Thyroid gland (tissue), 4 donors: Measurements from ENCODE around the gene SIRT2. TPM values are rescaled to one million over a fixed set of nuclear protein-coding genes. Genes with fewer than 3 reads are reported as not detected.

Experiments used
- DNase-seq, 2 donors: peaks; one replicate each; pipeline ENCODE4 v3.0.0-alpha.2; 2019
- H3K27ac ChIP-seq, 3 donors: fragments of 200-600 bp; sonication (generic); 1 replicate in 2 of 3; 2 replicates in 1 of 3; pipeline ENCODE4 v1.5.1; 2016 to 2019; ENCODE audit warnings: mild to moderate bottlenecking in 1 of 3, moderate library complexity in 1 of 3
- H3K27me3 ChIP-seq: fragments of 200-600 bp; sonication (generic); one replicate; pipeline ENCODE4 v1.5.1; 2019
- H3K36me3 ChIP-seq, 2 donors: fragments of 200-600 bp; sonication (generic); one replicate each; pipeline ENCODE4 v1.5.1; 2016 to 2019
- H3K4me1 ChIP-seq, 2 donors: fragments of 200-600 bp; sonication (generic); one replicate each; pipeline ENCODE4 v1.5.1; 2017 to 2019
- H3K4me3 ChIP-seq, 3 donors: fragments of 200-600 bp; sonication (generic); replicated peaks in 1 of 3; 1 replicate in 2 of 3; 2 replicates in 1 of 3; pipeline ENCODE4 v1.5.1; 2016; ENCODE audit warnings: mild to moderate bottlenecking in 1 of 3
- H3K9me3 ChIP-seq: fragments of 200-600 bp; sonication (generic); one replicate; pipeline ENCODE4 v1.5.1; 2017
- POLR2A ChIP-seq, 2 donors: fragments of 450-650 bp; IDR thresholded peaks; one replicate each; pipeline ENCODE4 v1.6.1; 2017; ENCODE audit warnings: antibody characterized with exemption in 2 of 2, mild to moderate bottlenecking in 2 of 2, moderate library complexity in 1 of 2
- WGBS, 2 donors: methylation state at CpG; one replicate each; pipeline ENCODE4 v1.1.5; 2017; 5-methylcytosine and 5-hydroxymethylcytosine counted together
- intact Hi-C: fragments of 100-400 bp; cut with DNase I; formaldehyde crosslinking; loops from one replicate; pipeline ENCODE4 v1.15.1; 2023
- total RNA-seq, 4 donors: library from RNA; depleted of rRNA; stranded (reverse); fragments of >200 nt; gene quantifications; one replicate each; pipeline ENCODE4 v1.2.3, GENCODE V29; 2016
- TF ChIP-seq, protein P1 (sequence below), 6 experiments: fragments of 200-600 bp in 3 of 6; fragments of 450-650 bp in 3 of 6; sonication (generic) in 3 of 6; IDR thresholded peaks; one replicate each; pipeline ENCODE4 v1.5.1; 2016 to 2019; ENCODE audit warnings: antibody characterized with exemption in 6 of 6, mild to moderate bottlenecking in 2 of 6, inconsistent platforms in 1 of 6, moderate library complexity in 1 of 6

The SIRT2 gene
- total RNA-seq, 4 donors from 2014 or later = 69.6 to 107 (median 90.7) TPM

- Histone ChIP-seq H3K27ac (peak within 1 kb of the TSS; percentile 99 to 100 (median 100)), H3K27me3 (no peaks in the 10 kb centered on the region), H3K9me3 (no peaks in the 10 kb centered on the region), H3K4me1 (peaks cover 26 to 27% of the 10 kb centered on the region in 2 donors), H3K36me3 (peaks cover 26 to 29% of the 10 kb centered on the region in 2 donors), H3K4me3 (peak within 1 kb of the TSS; percentile 62 to 97 (median 93))
- intact Hi-C loops = loop anchor here (5.0 kb wide), 1 partner anchor 47 kb away; the partner anchor contains the start of genes NFKBIB and SIRT2
- DNase-seq = no peak
- peak; percentile 92 to 96 for TF ChIP-seq POLR2A (IDR thresholded peaks at IDR 0.05)
- TF ChIP-seq, protein P1, sequence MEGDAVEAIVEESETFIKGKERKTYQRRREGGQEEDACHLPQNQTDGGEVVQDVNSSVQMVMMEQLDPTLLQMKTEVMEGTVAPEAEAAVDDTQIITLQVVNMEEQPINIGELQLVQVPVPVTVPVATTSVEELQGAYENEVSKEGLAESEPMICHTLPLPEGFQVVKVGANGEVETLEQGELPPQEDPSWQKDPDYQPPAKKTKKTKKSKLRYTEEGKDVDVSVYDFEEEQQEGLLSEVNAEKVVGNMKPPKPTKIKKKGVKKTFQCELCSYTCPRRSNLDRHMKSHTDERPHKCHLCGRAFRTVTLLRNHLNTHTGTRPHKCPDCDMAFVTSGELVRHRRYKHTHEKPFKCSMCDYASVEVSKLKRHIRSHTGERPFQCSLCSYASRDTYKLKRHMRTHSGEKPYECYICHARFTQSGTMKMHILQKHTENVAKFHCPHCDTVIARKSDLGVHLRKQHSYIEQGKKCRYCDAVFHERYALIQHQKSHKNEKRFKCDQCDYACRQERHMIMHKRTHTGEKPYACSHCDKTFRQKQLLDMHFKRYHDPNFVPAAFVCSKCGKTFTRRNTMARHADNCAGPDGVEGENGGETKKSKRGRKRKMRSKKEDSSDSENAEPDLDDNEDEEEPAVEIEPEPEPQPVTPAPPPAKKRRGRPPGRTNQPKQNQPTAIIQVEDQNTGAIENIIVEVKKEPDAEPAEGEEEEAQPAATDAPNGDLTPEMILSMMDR (IDR thresholded peaks at IDR 0.05) = peak in 3 of 6 experiments; percentile 11 to 48 (median 34)
- WGBS, 2 donors = 0% methylated on average over 17 to 23 of the region's 50 CpGs
Observed at GRCh38 chr19:38849860-38850435, 49.5 kb downstream of the SIRT2 start, which contains the start of gene HNRNPL. HNRNPL (minus strand) TSS chr19:38849986; CDS start chr19:38849966, 20 bp downstream.

DNA sequence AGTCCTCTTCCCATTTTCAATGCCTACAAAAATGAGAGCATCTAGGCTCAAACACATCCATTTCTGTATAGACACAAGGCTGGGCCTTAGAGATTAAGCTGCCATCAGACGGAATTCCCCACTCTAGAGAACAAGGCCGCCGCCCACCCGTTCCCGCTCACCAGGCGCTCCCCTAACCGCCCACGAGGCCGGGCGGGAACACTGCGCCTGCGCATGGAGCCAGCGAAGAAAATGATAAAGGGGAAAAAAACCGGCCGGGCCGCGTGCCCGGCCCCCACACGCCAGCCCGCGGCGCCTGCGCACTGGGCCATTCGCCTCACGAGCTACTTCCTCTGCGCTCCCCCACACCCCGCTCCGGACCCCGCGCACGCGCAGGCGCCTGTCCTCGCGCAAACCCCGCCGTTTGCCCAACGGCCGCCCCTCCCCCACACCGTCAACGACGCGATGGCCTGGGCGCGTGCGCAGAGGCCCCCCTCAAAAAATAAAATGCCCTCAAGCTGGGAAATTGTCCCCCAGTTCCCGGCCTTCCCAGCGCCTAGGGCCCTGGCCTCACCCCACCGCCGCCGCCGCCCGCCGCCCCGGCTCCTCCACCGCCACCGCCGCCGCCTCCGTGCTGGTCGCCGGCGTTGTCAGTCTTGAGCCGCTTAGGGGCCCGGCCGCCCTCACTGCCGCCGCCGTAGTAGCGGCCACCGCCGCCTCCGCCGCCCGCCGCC lies 50.1 kb downstream of the SIRT2 start:
- 0% methylated on average over 10 to 11 of the region's 76 CpGs for WGBS, 2 donors

DNA sequence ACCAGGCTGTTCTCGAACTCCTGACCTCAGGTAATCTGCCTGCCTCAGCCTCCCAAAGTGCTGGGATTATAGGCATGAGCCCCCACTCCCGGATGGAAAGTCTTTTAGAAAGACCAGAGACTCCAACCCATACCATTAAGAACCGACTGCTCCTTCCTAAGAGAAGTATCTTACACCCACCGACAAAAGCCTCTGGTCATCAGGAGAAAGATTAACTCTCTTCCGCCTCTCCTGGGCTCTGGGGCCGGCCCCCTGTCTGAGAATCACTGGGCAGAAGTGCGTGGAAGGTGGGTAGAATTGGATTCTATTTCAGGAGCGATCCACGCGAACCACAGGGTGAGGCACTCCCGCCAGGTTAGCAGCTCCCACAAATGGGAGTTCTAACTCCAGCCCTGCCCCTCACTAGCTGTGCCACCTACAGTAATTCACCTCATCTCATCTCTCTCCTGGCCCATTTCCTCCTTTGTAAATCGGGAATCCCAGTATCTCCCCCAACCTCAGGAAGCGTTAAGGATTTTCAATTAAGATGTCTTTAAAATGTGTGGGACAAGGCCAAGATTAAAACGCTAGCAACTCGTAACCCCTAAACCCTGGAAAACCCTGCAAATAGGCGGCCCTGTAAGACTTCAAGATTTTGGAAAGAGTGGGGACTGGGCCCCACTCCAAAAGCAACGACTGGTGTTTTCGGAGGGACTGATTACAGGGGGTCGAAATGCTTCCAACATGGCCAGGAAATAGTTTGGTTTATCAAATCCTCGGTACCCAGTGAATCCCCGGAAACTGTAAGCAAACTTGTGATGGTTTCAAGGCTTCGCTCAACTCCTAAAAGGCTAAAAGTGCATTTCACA lies 50.9 kb downstream of the SIRT2 start:
- DNase-seq = no peak
- H3K27ac ChIP-seq = peak overlapping the region; percentile 31 to 99 (median 51)
- H3K4me1 ChIP-seq = peaks cover 23 to 26% of the 10 kb centered on the region in 2 donors
- TF ChIP-seq POLR2A (IDR thresholded peaks at IDR 0.05) = no peak
- TF ChIP-seq, protein P1 (IDR thresholded peaks at IDR 0.05) = no peak
- no peaks in the 10 kb centered on the region for H3K27me3 ChIP-seq
- no peaks in the 10 kb centered on the region for H3K9me3 ChIP-seq
- H3K36me3 ChIP-seq = peaks cover 40 to 43% of the 10 kb centered on the region in 2 donors
- intact Hi-C loops = loop anchor here (5.0 kb wide), 1 partner anchor 49 kb away; the partner anchor contains the start of genes NFKBIB and SIRT2
- H3K4me3 ChIP-seq = peak overlapping the region in 2 of 3 donors; percentile 53 to 93
- 28 to 29% methylated on average over 22 of the region's 22 CpGs for WGBS, 2 donors

More for the DNA sequence above, 50.1 kb downstream of the SIRT2 start:
- H3K27me3 ChIP-seq = no peaks in the 10 kb centered on the region
- peaks cover 23 to 26% of the 10 kb centered on the region in 2 donors for H3K4me1 ChIP-seq
- TF ChIP-seq POLR2A (IDR thresholded peaks at IDR 0.05) = no peak
- TF ChIP-seq, protein P1 (IDR thresholded peaks at IDR 0.05) = peak in 1 of 6 experiments; percentile 19
- intact Hi-C loops = loop anchor here (5.0 kb wide), 1 partner anchor 48 kb away; the partner anchor contains the start of genes NFKBIB and SIRT2
- H3K27ac ChIP-seq = peak overlapping the region; percentile 99 to 100 (median 99)
- H3K4me3 ChIP-seq = peak overlapping the region; percentile 62 to 97 (median 93)
- H3K9me3 ChIP-seq = no peaks in the 10 kb centered on the region
- DNase-seq = peak; percentile 96 to 97
- H3K36me3 ChIP-seq = peaks cover 32 to 35% of the 10 kb centered on the region in 2 donors

DNA sequence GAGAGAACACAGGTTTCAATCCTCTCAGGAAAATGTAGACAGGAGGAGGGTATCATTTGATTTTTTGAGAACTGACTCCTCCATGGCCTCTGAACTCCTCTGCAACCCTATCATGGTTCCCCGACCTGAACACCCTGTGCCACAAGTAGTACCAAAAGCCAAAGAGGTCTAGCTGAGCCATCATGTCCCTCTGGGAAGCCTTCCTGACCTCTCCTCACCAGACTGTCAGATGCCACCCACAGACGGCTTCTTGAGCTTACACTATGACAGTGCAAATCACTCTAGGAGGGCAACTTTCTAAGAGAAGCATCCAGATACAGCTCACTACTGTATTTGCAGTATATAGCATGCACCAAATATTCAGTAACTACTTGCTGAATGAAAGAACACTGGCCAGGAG lies 53.3 kb downstream of the SIRT2 start:
- 76 to 88% methylated on average over 2 of the region's 2 CpGs for WGBS, 2 donors
- Histone ChIP-seq H3K36me3 (peaks cover 64 to 68% of the 10 kb centered on the region in 2 donors), H3K4me1 (peaks cover 21 to 23% of the 10 kb centered on the region in 2 donors), H3K27ac (no peak overlapping the region), H3K4me3 (no peak overlapping the region), H3K9me3 (no peaks in the 10 kb centered on the region), H3K27me3 (no peaks in the 10 kb centered on the region)
- no peak for DNase-seq
- intact Hi-C loops = loop anchor here (5.0 kb wide), 1 partner anchor 51 kb away; the partner anchor contains the start of genes NFKBIB and SIRT2
- TF ChIP-seq, protein P1 (IDR thresholded peaks at IDR 0.05) = no peak
- TF ChIP-seq POLR2A (IDR thresholded peaks at IDR 0.05) = no peak
